OCI-LY1 (cell line): Measurements from ENCODE around the gene TEAD3.
"Not testable (repeated sequence)": the region's sequence is repeated elsewhere in the genome, so short reads cannot be mapped to it uniquely, and the experiment has no call there.

ENCODE experiments used
- H2AFZ ChIP-seq: fragments of 200-600 bp; sonication (generic), shearing (Covaris generic); 2 replicates; pipeline ENCODE4 v1.6.0; 2014; ENCODE audit warnings: antibody characterized with exemption, mild to moderate bottlenecking, low read length
- H3F3A ChIP-seq: fragments of 200-600 bp; sonication (generic), shearing (Covaris generic); 2 replicates; pipeline ENCODE4 v1.6.0; 2014; ENCODE audit warnings: mild to moderate bottlenecking, antibody characterized with exemption, low read length, moderate library complexity; ENCODE audit not compliant: insufficient read depth
- H3K27ac ChIP-seq: fragments of 200-600 bp; sonication (generic); 2 replicates; pipeline ENCODE4 v1.5.1; 2014; ENCODE audit warnings: low read length, mixed run types, mild to moderate bottlenecking, low read depth; ENCODE audit not compliant: poor library complexity, severe bottlenecking
- H3K27me3 ChIP-seq: fragments of 200-600 bp; sonication (generic); 2 replicates; pipeline ENCODE4 v1.6.0; 2014; ENCODE audit warnings: antibody characterized with exemption, mild to moderate bottlenecking, low read length, moderate library complexity; ENCODE audit not compliant: insufficient read depth
- H3K36me3 ChIP-seq: fragments of 200-600 bp; sonication (generic); 2 replicates; pipeline ENCODE4 v1.6.1; 2014; ENCODE audit warnings: mild to moderate bottlenecking, antibody characterized with exemption, low read length, moderate library complexity, mixed read lengths; ENCODE audit not compliant: insufficient read depth
- H3K4me1 ChIP-seq: fragments of 200-600 bp; sonication (generic); 2 replicates; pipeline ENCODE4 v1.5.1; 2014; ENCODE audit warnings: mild to moderate bottlenecking, low read length, moderate library complexity; ENCODE audit not compliant: insufficient read depth, severe bottlenecking
- H3K4me2 ChIP-seq: fragments of 200-600 bp; sonication (generic), shearing (Covaris generic); 2 replicates; pipeline ENCODE4 v1.6.1; 2014; ENCODE audit warnings: low read length
- H3K4me3 ChIP-seq: fragments of 200-600 bp; sonication (generic); 2 replicates; pipeline ENCODE4 v1.5.1; 2014; ENCODE audit warnings: low read length, low read depth, mild to moderate bottlenecking, mixed read lengths; ENCODE audit not compliant: poor library complexity, severe bottlenecking
- H3K79me2 ChIP-seq: fragments of 200-600 bp; shearing (Covaris generic); 2 replicates; pipeline ENCODE4 v1.6.1; 2016; ENCODE audit warnings: mixed run types, low read length, mixed read lengths; ENCODE audit not compliant: insufficient read depth
- H3K9ac ChIP-seq: fragments of 200-600 bp; sonication (generic), shearing (Covaris generic); 2 replicates; pipeline ENCODE4 v1.6.1; 2014; ENCODE audit warnings: mild to moderate bottlenecking, low read length, mixed read lengths
- H3K9me2 ChIP-seq: fragments of 200-600 bp; sonication (generic), shearing (Covaris generic); 2 replicates; pipeline ENCODE4 v1.6.1; 2014; ENCODE audit warnings: low read depth, mild to moderate bottlenecking, low read length, mixed read lengths
- H3K9me3 ChIP-seq: fragments of 200-600 bp; shearing (Covaris generic); 2 replicates; pipeline ENCODE4 v1.6.1; 2014; ENCODE audit warnings: low read length, mixed read lengths
- H4K20me1 ChIP-seq: fragments of 200-600 bp; sonication (generic), shearing (Covaris generic); 2 replicates; pipeline ENCODE4 v1.6.0; 2016; ENCODE audit warnings: mild to moderate bottlenecking, low read length; ENCODE audit not compliant: insufficient read depth
- CTCF ChIP-seq: fragments of 200-600 bp; sonication (generic), shearing (Covaris generic); IDR thresholded peaks from 2 replicates; pipeline ENCODE4 v1.5.1; 2017; ENCODE audit warnings: mild to moderate bottlenecking, antibody characterized with exemption, low read length, moderate library complexity, mixed read lengths
- EZH2 ChIP-seq: fragments of 200-600 bp; sonication (generic), shearing (Covaris generic); IDR thresholded peaks from 2 replicates; pipeline ENCODE4 v1.8.0; 2017; ENCODE audit warnings: borderline replicate concordance, mixed run types, mild to moderate bottlenecking, antibody characterized with exemption, low read length, moderate library complexity, mixed read lengths

TEAD3 gene

DNA sequence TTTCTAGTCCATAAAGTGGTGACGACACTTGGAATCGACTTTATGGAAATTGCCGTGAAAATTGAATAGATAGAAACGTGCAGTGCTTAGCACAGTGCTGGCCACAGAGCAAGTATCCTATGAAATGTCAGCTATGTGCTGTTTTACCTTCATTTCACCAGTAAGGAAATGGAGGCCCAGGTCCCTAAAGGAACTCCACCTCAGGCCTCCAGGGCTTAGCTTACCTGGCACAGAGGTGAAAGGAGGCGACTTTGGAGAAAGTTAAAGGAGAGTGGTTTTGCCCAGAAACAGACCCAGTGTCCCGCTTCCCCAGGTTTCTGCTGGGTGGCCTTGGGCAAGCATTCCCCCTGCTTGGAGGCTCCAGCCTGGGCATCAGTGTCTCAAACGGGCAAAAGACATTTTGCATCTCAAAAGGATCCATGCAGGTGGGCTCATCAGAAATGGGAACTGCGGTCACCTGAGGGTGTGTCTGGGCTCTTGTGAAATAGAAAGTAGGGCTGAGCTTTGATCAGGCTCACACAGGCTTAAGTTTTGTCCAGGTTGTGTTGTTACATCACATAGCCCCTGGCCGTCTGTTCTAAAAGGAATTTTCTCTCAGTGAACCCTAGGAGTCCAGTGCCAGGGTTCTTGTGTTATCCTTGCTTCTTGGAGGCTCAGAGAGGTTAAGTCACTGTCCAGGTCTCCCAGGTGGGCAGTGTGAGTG is 22.6 kb upstream of the TEAD3 start:
- Histone ChIP-seq H3K27me3 (no peaks in the 10 kb centered on the region), H3F3A (no peaks in the 10 kb centered on the region), H3K27ac (no peak overlapping the region), H3K9me2 (no peaks in the 10 kb centered on the region), H3K79me2 (no peaks in the 10 kb centered on the region), H3K9me3 (no peaks in the 10 kb centered on the region), H2AFZ (no peak overlapping the region), H3K9ac (no peak overlapping the region), H3K4me3 (no peak overlapping the region), H4K20me1 (no peaks in the 10 kb centered on the region), H3K36me3 (no peaks in the 10 kb centered on the region), H3K4me2 (no peak overlapping the region), H3K4me1 (peaks cover 9% of the 10 kb centered on the region)
- TF ChIP-seq EZH2 (no peak), CTCF (no peak)

GRCh38 chr6:35518566-35519312 is 21.9 kb upstream of the TEAD3 start:
- Histone ChIP-seq H3K4me3 (no peak overlapping the region), H3K4me2 (no peak overlapping the region), H3K79me2 (no peaks in the 10 kb centered on the region), H3K9me3 (no peaks in the 10 kb centered on the region), H2AFZ (no peak overlapping the region), H3K9ac (no peak overlapping the region), H3K36me3 (no peaks in the 10 kb centered on the region), H4K20me1 (no peaks in the 10 kb centered on the region), H3K27ac (no peak overlapping the region), H3K4me1 (peaks cover 9% of the 10 kb centered on the region), H3K9me2 (no peaks in the 10 kb centered on the region), H3K27me3 (no peaks in the 10 kb centered on the region), H3F3A (no peaks in the 10 kb centered on the region)
- no peak for TF ChIP-seq EZH2
- no peak for TF ChIP-seq CTCF

DNA sequence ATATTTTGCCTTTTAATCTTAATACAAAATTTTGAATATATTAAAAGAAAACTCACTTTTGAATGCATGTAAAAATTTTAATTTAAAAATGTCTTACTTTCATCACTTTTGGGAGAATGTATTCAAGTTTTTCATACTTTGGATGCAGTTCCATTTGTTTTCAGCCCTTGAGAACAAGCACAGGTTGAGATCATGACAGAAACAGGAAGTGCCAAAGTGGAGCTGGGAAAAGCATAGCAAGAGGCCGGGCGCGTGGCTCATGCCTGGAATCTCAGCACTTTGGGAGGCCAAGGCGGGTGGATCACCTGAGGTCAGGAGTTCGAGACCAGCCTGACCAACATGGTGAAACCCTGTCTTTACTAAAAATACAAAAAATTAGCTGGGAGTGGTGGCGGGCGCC is 21.1 kb upstream of the TEAD3 start:
- H3K79me2 ChIP-seq, H3K4me1 ChIP-seq, H3K9ac ChIP-seq: not testable (repeated sequence)

More for the DNA sequence above, 21.1 kb upstream of the TEAD3 start:
- not testable (repeated sequence) for H3K36me3 ChIP-seq, H4K20me1 ChIP-seq, H2AFZ ChIP-seq, H3F3A ChIP-seq, H3K9me2 ChIP-seq, H3K4me3 ChIP-seq, H3K4me2 ChIP-seq, H3K9me3 ChIP-seq, H3K27ac ChIP-seq, H3K27me3 ChIP-seq
